HG03196 (cell line): Measurements from ENCODE around the gene TGM2.

Source experiments
- ATAC-seq: cut with Tn5 transposase; IDR thresholded peaks from one replicate; pipeline ENCODE4 v1.9.1; 2021; ENCODE audit not compliant: unreplicated experiment

TGM2 gene

DNA sequence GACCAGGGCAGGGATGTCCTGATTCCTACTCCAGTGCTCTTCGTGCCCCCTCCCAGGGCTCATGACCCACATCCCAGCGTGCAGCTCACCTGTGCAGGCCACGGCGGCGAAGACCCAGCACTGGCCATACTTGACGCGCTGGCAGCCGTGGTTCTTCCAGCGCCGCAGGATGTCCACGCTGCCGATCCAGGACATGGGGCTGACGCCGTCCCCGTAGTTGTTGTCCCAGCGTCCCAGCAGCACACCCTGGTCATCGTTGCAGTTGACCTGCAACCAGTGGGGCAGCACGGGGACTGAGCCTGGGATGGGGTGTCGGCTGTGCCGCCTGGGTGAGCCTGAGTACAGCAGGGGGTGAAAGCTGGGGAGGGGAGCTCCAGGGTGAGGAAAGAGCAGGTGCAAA lies 18.4 kb downstream of the TGM2 start:
- ATAC-seq = no peak

DNA sequence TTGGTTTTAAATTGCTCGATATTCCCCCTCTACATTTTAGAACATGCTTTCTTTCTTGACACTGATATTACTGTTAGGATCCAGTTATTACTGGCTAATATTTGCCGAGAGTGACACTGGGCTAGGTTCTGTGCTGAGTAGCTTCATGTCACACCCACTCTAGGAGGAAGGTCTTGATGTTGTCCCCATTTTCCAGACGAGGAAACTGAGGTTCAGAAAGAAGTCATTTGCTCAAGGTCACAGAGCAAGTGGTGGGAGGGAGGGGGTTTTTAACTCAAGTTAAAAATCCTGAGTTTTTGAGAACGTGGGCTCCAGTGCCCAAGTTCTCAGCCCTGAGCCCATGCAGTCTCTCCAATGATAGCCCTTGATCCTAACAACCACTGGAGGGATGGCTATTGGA lies 18.9 kb downstream of the TGM2 start:
- ATAC-seq = no peak

DNA sequence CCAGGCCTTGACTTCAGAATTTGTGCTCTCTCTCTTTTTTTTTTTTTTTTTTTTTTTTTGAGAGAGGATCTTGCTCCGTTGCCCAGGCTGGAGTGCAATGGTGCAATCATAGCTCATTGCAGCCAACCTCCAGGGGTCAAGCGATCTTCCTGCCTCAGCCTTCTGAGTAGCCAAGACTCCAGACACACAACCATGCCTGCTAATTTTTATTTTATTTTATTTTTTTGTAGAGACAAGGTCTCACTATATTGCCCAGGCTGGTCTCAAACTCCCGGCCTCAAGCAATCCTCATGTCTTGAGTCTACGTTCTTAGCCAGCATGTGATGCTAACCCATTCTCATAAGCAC lies 19.4 kb downstream of the TGM2 start:
- ATAC-seq = no peak

DNA sequence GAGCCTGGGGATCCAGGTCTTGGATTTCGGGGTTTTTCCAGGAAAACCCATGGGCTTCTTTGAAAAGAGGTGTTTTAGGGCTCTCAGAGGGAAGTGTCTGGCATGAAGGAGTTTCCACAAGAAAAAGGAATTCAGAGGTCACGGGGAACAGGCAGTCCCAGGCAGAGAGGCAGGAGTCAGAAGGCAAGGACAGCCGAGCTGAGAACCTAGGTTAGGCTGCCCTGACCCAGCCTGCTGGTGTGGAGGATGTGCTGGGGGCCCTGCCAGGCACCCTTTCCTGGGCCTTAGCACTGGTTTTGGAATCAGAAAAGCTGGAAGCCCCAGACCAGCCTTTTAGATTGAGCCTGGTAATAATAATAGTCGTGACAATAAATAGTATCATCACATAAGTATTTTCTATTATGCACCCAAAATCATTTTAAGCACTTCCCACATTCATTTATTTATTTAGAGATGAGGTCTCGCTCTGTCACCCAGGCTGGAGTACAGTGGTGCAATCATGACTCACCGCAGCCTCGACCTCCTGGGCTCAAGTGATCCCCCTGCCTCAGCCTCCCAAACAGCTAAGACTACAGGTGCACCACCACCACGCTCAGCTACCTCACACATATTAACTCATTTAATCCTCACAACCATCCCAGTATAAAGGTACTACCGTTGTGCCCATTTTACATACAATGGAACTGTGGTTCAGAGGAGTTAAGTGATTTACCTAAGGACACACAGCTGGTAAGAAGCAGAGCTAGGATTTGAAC lies 19.9 kb downstream of the TGM2 start:
- ATAC-seq = no peak

DNA sequence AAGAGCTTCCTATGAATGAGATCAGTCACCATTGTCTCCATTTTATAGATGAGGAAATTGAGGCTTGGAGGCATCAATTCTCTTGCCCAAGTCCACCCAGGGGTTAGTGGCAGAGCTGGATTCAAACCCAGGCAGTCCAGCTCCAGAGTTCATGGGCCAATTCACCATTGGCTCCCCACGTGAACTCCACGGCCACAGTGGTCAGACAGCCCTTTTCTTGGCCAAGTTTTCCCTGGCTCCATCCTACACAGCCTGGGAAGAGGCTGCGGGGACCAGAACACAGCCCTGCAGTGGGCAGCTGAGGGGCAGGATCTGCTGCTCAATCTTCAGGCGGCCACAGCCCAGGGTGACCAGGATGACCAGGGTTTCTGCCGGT lies 20.5 kb downstream of the TGM2 start:
- ATAC-seq = no peak

DNA sequence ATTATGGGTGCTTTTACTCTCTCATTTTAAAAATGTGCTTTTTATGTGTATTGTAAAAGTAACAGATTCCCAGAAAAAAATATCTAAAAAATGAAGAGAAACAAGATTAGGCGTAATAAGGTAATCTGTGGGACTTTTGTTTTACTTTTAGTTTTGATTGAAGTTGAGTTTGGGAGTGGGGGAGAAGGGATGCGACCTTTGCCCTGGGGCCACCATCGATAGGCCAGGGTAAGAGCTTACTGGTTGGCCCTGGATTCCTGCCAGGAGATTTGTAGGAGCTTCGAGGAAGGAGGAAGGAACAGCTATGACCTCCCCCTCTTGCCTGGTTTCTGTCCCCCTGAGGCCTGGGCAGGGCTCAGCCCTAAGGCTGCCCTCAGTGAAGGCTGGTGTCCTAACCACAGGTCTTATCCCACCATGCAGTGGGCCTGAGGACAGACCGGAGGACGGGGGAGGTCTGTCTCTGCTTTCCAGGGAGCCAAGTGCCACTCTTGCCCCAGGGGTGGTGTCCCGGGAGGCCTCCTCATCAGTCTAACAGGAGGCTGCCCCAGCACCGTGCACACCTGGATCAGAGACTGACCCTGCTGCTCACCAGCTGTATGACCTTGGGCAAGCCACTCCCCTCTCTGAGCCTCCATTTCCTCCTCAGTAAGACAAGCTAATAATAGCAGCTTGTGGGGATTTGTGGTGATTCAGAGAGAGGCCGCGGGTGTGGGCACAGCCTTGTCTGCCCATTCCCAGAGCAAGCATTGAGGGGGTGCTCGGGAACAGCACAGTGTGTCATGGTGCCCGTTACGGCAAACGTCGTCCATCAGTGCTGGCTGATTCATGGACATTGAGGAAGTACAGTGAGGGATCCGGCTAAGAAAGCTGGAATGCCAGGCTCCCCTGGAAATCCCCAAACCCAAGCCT lies 21.2 kb downstream of the TGM2 start:
- no peak for ATAC-seq

DNA sequence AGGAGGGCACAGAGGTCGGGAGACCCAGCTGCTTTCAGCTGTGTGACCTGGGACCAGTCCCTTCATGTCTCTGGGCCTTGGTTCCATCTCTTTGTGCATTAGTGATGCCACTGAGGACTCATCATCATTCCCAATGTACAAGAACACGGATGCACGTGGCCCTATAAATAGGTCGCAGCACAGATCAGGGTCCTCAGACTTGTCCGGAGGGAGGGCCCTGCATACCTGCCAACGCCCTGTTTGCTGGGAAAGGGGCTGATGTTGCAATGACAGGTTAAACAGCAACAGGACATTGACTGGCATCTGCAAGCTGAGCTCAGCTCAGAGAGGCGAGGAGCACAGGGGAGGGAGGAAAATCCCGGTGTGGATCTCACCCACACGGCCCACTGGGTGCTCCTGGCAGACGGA lies 21.8 kb downstream of the TGM2 start:
- ATAC-seq = no peak

DNA sequence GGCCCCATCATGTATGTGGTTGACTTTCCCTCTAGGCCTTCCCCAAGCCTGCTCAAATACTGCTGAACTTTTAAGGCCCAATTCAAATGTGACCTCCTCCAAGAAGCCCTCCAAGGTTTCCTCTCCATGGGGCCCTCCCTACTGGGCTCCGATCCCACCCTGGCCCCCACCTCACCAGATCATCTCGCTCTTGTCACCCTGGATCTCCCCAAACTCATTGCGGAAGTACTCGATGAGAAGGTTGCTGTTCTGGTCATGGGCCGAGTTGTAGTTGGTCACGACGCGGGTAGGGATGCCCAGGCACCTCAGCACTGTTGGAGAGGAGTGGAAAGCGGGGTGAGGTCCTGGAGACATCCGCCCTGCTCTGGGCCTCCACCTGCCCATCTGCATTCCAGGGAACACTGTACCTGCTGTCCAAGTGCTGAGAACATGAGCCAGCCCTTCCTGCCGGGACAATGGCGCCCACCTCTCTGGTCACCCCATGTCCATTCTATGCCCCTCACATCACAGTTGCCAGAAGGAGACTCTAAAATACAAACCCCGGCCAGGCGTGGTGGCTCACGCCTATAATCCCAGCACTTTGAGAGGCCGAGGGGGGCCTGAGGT lies 23.1 kb downstream of the TGM2 start:
- ATAC-seq = no peak

DNA sequence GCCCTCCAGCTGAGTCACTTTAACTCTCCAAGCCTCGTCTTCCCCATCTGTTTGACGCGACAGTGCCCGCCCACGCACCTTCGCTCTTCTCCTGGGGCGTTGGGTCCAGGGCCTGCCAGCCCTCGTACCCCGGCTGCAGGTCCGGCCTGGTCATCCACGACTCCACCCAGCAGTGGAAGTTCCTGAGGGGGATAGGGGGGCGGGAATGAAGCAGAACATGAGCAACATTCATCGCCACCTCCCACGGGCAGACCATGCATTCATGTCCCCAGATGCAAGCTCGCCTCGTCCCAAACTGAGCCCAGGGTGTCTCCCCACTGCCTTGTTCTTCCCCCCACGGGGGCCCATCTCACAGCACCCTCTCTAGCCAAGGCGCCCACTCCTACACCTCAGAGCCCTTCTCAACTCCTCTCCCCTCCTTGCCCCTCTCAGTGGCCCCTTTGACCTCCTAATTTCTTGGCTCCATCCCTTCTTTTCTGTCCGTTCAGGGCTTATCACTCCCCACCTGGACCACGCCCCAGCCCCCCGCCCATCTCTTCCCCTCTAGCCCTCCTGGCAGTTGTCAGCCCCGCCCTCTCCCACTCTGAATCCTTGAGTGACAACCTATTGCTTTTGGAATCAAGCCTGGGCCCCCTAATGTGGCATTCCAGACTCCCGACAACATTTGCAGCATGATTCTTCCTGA lies 23.7 kb downstream of the TGM2 start:
- no peak for ATAC-seq

DNA sequence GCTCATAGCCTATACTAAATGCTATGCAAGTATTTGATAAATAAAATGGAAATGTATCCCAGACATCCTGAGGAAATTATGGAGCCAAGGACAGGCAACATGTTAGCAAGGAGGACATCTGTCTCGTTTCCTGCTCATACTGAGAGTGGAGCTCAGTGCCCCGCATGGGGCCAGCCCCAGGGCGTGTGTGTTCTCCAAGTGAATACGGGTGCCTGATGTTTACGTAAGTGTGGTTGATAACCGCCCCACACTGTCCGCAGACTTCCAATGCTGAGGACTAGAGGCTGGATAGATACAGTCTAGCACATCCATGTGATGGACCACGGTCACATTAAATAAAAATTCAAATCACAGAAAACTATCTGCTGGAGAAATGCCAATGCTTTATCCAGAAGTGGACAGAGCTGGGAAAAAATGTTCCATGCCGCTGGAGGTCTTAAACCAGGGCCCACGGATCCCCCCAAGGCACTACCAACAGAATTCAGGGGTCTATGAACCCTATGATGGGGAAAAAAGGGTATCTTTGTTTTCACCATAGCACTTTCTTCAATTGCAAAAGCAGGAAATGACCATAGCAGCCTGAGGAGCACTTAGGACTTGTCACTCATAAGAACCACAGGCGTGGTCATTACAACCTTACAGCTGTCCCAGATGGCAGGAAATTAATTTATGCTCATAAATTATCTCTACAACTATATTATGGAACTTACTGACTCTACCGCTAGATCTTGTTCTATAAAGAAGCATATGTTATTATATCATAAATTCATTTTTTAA lies 24.9 kb downstream of the TGM2 start:
- no peak for ATAC-seq

DNA sequence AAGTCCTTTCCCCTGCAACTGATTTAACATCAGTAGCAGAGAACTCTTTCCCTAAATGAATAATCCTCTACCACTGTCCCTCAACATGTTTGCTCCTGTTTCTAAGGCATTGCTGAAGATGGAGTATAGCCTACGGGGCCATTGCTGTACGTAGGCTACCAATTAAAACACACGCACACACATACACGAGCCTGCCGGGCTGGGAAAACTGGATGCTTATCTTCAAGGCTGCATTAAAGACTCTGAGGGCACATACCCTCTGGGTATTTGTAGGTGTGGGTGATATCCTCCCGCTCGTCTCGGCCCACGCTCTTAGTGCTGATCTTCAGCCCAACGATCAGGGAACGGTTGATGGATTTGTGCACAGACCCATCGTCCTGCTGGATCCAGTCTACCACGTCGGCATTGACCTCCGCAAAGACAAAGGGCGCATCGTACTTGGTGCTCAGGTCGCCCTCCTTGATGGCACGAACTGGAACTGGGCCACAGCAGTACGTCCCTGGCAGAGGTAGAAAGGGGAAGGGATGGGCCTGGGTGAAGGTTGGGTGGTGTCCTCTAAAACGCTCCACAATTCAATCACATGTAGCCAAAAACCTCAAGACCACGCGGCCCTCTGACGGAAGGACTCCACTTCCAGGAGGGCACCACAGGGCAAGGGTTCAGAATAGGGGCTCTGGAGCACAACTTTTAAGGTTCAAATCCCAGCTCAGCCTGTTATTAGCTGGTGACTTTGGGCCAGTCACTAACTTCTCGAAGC lies 25.7 kb downstream of the TGM2 start:
- ATAC-seq = no peak

DNA sequence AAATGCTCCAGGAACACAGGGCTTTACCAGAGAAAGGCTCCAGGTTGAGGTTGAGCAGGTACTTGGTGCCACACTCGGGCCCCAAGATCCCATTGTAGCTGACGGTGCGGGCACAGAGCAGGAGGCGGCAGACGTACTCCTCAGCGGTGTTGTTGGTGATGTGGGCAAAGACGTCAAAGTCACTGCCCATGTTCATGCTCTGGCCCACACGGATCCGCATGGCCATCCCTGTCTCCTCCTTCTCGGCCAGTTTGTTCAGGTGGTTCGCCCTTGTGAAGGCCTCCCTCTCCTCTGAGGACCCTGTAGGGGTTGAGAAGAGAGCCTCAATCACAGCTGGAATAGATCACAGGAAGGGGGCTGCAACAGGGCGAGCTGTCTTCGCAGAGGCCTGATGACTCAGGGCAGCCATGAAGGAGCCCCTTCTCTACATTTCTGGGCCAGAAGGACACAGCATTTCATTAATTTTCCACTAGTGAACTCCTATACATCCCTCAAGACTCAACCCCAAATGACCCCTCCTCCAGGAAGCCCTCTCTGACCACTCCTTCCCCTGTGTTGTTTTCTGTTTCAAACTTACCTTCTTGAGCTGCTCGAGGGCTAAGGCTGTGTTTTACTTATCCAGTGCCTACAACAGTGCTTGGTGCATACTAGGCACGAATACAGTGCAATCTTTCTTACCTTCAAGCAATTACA lies 26.8 kb downstream of the TGM2 start:
- no peak for ATAC-seq

DNA sequence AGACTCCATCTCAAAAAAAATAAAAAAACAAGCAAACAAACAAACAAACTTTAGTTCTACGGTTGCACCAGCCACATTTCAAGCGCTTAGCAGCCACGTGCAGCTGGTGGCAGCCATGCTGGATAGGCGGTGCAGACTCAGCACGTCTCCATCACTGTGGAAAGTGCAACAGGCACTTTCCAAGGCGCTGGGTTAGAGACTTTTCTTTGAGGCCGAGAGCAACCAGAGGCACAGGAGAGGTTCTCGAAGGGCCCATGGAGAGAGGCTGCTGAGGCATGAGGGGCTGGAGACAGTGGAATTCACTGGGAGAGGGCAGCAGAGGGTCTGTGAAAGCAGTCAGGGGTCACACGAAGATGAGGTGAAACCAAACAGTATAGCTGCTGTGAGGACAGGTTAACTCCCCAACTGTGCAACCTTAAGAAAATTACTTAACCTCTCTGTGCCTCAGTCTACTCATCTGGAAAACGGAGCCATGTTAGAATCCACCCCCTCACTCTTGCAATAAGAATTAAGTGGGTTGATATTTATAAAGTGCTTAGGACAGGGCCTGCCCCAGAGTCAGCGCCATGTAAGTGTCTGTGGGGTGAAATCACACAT lies 27.5 kb downstream of the TGM2 start:
- no peak for ATAC-seq

DNA sequence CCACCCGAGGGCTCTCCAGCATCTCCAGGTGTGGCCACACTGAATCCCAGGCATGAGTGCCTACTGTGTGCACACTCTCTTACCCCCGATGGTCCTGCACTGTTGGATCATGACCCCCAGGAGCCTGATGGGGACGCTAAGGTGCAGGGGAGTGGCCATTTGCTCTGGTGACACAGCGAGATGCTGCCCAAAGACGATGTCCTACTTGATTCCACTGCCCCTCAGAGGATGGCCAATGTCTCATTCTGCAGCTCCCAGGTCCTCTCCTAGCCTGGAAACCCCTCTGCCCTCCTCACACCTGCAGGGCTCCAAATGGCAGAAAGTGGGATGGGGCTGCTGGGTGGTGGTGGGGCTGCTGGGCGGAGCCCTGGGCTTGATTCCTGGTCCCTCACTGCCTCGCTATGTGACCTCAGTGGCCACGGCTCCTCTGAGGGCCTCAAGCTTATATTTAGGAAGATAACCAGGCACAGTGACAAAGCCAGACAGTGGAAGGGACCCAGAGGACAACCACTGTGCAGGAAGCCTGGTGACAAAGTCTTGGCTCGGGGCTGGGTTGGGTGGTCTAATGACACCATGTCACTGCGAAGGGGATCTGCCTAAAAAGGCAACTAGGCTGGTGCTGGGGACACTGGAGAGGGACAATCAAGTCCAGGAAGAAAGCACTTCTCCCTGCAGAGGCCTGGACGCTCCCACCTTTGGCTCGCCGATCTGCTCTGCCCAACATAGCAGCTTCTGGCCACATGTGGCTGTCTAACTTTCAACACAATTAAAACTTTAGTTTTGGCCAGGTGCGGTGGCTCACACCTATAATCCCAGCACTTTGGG lies 28.4 kb downstream of the TGM2 start:
- ATAC-seq = no peak

DNA sequence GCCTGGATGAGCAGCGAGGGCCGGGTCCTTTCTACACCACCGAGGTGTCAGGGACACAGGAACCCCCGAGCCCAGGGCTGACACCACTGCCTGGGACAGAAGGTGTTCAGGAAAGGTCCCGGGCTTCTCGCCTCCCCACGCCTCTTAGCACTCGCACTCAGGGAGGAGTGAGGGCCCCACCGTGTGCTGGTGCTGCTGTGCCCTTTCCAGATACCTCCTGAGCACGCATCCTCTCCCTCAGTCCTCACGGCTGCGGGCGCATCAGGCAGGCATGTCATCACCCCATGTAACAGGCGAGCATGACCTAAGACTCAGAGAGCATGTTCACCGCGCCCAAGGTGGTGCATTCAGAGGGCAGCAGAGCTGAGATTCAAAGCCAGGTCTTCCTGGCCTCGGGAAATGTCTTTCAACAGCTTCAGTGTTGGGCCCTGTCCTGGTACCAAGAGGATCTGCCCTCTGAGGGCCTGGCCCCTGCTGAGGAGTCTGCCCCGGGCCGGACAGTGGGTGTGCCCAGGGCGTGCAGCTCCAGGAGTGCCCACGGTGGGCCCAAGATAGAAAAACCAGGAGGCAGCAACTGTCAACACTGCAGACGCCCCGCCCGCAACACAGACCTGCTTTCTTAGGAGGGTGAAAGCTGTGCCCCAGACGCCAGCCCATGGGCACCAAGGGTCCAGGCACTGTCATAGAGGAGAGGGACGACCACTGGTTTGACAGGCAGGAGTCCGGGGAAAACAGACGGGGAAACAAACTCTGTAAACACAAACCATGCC lies 29.2 kb downstream of the TGM2 start:
- ATAC-seq = no peak

DNA sequence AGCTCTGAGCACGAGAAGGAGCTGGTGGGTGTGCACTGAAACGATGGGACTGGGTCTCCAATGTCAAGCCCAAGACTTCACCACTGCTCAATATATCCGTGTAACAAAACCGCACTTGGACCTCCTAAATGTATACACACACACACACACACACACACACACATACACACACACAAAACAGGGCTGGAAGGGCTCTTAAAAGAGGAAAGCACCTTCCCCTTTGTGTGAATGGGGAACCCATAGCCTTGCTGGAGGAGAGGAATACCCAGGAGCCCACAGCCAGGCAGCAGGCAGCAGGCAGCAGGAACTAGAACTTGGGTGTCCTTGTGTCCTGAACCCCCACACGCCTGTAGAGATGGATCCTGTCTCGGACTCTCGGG lies 29.8 kb downstream of the TGM2 start:
- no peak for ATAC-seq

DNA sequence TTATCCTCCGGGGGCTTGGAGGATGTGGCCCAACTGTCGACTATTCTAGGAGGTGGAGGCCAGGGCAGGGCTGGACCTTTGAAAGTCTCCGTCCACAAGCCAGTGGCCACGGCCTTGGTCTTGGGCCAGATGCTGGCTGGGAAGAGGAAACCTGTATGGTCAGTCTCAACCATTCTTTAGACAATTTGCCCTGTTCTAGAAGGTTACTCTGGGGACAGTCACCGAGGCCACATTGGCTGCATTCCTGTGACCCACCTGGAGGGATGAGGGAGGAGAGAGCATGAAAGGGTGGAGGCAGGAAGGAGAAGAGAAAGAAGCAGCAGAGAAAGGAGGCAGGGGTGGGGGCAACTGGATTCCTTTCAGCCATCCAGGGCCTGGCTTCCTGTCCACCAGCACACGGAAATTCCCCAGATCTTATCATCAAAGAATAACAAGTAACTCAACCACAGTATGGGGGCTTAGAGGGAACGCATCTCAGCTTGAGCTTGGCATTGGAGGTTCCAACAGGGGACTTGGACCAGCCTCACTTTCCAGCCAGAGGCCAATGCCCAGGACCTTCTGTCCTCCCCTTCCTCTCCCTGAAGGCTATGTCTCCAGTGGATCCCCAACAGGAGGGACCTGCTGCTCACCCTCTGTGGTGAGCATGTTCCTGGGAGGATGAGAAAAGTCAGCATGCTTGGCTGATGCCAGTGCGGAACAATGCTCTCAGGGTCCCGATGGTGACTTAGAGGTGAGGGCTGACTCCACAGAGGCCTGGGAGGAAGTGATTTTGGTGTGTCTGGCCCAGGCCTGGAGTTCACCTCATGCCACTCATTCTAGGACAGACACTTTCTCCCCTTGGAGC lies 30.4 kb downstream of the TGM2 start:
- no peak for ATAC-seq
